Stimulated activated CD8-positive, alpha-beta memory T cell treated with anti-CD3 and anti-CD28 coated beads, Interleukin-12 subunit alpha, Interleukin-12 subunit beta, amount 100 ng/mL, for 24 hours (primary cell): ENCODE results near the gene GPR148.

Experiments used
- DNase-seq: peaks from one replicate; pipeline ENCODE4 v3.0.0-alpha.2; 2020; ENCODE audit errors: extremely low read depth

The GPR148 gene

GRCh38 chr2:130749641-130750040, 20.8 kb downstream of the GPR148 start:
- DNase-seq, result no peak

DNA sequence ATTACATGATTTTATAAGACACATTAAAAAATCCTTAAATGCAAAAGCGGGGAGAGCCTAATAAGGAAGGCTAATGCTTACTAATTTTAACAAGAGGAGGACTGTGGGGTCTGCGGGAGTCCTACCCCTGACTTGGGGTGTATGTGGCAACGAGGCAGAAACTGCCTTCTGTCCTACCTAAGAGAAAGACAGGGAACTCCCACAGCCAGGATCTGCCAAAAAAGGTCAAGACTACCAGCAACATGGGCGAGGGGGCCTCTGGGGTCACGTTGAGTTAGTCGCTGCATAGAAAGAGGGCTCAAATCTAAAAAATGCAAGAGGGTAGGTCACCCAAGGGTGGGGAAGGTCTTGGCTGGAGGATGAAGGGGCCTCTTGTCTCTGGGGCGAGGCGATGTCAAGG, 25.9 kb downstream of the GPR148 start:
- DNase-seq, result no peak

- DNase-seq, result no peak
Observed at GRCh38 chr2:130755256-130756052, 26.6 kb downstream of the GPR148 start, which contains the start of gene AMER3. AMER3 (plus strand) TSS chr2:130755540; CDS start chr2:130762073, 6,533 bp downstream.

DNA sequence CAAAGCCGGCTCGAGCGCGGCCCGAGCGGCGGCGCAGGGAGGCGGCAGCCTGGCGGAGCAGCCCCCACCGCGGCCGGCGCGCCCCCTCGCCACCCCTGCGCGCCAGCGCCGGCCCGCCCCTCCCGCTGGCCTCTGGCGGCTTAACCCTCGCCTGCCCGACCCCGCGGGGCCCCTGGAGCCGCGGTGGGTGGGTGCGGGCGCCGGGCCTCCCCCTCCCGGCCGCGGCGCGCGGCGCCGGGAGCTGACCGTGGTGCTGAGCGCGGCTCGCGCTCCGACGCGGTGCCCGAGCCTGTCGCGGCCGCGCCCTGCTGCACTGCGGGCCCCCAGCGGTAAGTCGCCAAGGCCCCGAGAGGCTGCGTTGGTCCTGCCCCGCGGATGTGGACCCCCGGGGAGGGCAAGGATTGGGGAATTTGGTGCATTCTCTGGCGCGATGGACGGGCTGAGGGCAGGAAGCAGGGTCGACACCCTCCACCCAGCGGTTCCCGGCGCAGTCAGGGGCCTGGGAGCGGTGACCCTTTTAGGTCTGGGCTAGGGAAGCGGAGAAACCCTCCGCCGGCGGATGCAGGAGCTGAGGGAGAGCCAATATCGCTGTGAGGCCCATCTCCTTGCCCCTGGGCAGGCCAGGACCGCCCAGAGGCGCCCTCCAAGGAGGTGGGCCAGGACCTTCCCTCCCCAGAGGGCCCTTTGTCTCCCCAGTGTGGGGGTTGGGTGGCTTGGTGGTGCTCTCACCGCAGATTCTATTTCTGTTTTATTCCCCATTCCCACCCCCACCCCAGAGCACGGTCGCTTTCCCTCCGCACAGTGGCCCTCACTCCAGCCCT, 27.4 kb downstream of the GPR148 start:
- DNase-seq, result no peak

DNA sequence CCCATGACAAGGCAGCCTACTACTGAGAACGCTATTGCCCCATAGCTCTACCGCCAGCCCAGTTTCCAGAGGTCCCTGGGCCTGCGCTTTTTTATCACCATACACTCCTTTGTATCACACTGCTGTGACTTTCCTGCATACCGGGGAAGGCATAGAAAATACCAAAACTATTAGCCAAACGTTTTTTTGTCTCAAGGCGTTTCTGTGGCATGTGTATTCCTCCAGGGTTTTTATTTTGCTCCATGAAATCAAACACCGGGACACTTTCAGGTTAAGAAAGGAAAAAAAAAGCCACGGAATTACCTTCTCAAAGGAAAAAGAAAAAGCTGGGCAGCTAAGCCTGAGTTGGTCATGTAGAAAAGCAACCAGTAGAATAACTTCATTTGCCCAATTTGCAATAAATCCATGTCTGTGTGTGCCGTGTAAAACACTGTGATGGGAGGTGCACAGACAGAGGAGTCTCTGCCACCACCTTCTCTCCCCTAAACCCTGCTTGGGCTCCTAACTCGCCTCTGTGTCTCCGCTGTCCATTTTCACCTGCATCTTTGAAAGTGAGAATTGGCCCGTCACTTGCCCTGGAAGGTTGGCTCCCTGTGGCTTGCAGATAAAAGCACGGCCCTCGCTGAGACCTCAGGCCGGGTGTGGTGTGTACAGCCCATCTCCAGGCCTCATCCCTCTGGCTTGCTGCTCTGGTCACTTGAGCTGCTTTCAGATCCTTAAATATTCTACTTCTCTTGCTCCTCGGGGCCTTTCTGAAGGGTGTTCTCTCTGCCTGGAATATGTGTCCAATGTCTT, 28.2 kb downstream of the GPR148 start:
- no peak for DNase-seq

DNA sequence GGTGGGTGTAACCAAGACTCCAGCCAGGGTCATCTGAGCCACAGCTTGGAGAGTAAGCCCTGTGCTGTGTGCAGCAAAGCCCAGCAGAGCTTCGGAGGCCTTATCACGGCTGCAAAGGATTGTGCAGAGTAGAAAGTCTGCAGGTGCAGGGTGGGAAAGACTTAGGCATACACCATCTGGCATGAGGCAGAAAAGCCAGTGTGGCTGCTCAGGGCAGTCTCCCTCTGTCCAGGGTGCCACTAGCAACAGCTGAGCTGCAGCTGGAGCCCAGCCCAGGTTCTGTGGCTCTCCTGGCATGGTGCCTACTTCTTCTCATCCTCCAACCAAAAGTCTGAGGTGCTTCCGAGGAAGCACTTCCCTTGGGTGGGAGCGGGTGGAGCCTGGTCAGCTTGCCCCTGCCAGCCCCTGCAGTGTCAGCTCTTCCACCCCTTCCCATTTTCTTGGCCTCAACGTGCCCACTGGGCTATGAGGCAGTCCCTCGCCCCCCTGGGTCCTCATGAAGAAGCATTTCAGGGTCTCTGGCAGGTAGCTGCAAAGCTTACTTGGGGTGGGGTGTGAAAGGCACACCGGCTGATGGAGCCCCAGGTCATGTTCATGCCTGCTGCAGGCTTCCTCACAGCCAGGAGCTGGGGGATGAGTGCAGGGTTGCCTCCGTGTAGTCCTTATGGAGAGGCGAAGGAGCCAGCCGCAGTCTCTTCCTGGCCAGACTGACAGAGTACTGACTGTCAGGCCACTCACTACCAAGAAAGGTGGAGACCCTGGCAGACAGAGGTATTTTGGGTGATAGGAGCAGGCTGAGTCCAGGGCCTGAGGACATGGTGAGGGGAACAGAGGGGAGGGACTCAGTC, 31.3 kb downstream of the GPR148 start:
- DNase-seq, result no peak

- DNase-seq, result no peak
Observed at GRCh38 chr2:130760754-130761751, 32.2 kb downstream of the GPR148 start.

GRCh38 chr2:130762031-130762909, 33.4 kb downstream of the GPR148 start:
- DNase-seq, result no peak

GRCh38 chr2:130762910-130763385, 34.1 kb downstream of the GPR148 start:
- no peak for DNase-seq

DNA sequence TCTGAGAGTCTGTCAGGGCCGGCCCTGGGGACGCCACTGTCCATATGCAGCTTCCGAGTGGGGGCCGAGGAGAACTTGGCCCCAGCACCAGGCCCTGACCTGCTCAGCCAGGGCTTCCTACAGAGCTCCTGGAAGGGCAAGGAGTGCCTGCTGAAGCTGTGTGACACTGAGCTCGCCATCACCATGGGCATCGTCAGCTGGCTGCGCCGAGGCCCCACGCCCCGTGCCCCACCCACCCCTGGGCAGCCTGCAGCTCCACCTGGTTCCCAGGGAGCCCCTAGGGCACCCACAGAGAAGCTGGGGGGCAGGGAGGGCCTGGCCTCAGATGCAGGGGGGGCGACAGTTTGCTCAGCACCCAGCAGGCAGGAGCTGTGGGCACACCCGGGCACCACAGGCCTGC, 34.5 kb downstream of the GPR148 start:
- no peak for DNase-seq

GRCh38 chr2:130764035-130764820, 35.4 kb downstream of the GPR148 start:
- no peak for DNase-seq

DNA sequence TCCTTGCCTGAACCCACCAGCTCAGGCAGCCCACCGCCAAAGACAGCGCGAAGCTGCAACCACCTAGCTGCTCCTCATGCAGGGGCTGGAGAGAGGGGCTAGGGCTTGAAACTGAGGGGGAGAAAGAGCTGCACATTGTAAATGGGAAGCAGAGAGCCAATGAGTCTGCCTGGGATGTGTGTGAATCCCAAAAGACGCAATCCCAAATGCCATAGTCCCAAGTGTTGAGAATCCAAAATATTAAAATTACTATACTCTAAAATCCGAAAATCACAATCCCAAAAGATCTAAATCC, 35.9 kb downstream of the GPR148 start:
- DNase-seq, result no peak

GRCh38 chr2:130765464-130765863, 36.6 kb downstream of the GPR148 start:
- no peak for DNase-seq

GRCh38 chr2:130766037-130766436, 37.2 kb downstream of the GPR148 start:
- no peak for DNase-seq

GRCh38 chr2:130766711-130767407, 38.0 kb downstream of the GPR148 start:
- no peak for DNase-seq

GRCh38 chr2:130767408-130767775, 38.5 kb downstream of the GPR148 start:
- no peak for DNase-seq

DNA sequence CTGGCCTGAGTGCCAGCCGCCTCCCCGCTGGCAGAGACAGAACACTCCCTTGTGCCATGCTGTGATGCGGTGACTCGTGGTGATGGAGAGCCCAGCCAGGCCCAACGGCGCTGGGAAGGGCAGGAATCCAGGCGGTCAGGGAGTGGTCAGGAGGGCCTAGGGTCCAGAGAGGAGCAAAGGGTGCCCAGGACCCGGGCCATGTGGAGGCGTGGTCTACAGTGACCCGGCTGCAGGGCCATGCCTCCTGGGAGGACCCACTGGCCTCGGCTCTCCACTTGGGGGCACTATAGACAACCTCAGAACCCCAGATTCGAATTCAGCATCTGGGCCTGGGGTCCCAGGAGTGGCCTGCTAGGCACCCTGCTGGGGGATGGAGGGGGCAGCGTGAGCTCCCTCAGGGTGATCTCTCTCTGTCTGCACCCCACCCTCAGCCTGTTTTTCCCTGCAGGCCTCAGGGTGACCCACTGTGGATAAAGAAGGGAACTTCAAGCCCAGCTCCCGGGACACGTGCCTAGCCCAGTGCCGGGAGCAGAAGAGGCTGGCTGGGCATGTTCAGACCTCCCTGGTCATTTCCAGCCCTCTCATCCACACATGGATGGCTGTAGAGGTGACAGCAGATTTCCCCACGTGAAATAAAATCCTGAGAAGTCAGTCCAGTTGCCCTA, 39.5 kb downstream of the GPR148 start:
- no peak for DNase-seq
